HepG2 (cell line): ENCODE measurements around the gene CABLES1. TPM values are rescaled to one million over a fixed set of nuclear protein-coding genes. Genes with fewer than 3 reads are reported as not detected.
A peak's percentile ranks its signal among the peaks of the same experiment; 100 is the strongest.

Experiments used
- AGO1 ChIP-seq: fragments of 200-400 bp; formaldehyde crosslinking; IDR thresholded peaks from 2 replicates; pipeline ENCODE4 v1.6.1; 2017; ENCODE audit warnings: mild to moderate bottlenecking, low read depth, low read length, moderate library complexity; ENCODE audit not compliant: poor library complexity, severe bottlenecking
- EHMT2 ChIP-seq: fragments of 200-600 bp; sonication (generic); IDR thresholded peaks from 2 replicates; pipeline ENCODE4 v1.7.0; 2017; ENCODE audit warnings: antibody characterized with exemption, low read depth, low read length, borderline replicate concordance
- ETV6 ChIP-seq: sonication (generic); formaldehyde crosslinking; conservative IDR thresholded peaks from 2 replicates; pipeline ENCODE4 v1.4.0; 2020; ENCODE audit warnings: missing genetic modification reagents
- GPN1 ChIP-seq: sonication (generic); formaldehyde crosslinking; IDR thresholded peaks from 2 replicates; pipeline ENCODE4 v1.5.1; 2020; ENCODE audit warnings: missing genetic modification reagents, borderline replicate concordance
- GZF1 ChIP-seq: sonication (generic); formaldehyde crosslinking; IDR thresholded peaks from 2 replicates; pipeline ENCODE4 v1.5.1; 2020; ENCODE audit warnings: mild to moderate bottlenecking, missing genetic modification reagents
- KAT2B ChIP-seq: fragments of 150-350 bp; IDR thresholded peaks from 2 replicates; pipeline ENCODE4 v1.6.1; 2014; ENCODE audit warnings: low read depth, low read length, borderline replicate concordance
- MED13 ChIP-seq: sonication (generic); formaldehyde crosslinking; IDR thresholded peaks from 2 replicates; pipeline ENCODE4 v1.5.0; 2020; ENCODE audit warnings: missing genetic modification reagents
- RBM22 ChIP-seq: fragments of 200-400 bp; formaldehyde crosslinking; optimal IDR thresholded peaks from 2 replicates; pipeline ENCODE3; 2017; ENCODE audit warnings: mild to moderate bottlenecking, low read length, moderate library complexity
- SATB2 ChIP-seq: sonication (generic); formaldehyde crosslinking; IDR thresholded peaks from 2 replicates; pipeline ENCODE4 v1.5.0; 2020; ENCODE audit warnings: missing genetic modification reagents
- SNAI1 ChIP-seq: sonication (generic); formaldehyde crosslinking; IDR thresholded peaks from 2 replicates; pipeline ENCODE4 v1.5.0; 2020; ENCODE audit warnings: mild to moderate bottlenecking, missing genetic modification reagents, borderline replicate concordance
- SRY ChIP-seq: sonication (generic); formaldehyde crosslinking; IDR thresholded peaks from 2 replicates; pipeline ENCODE4 v1.8.0; 2022; ENCODE audit warnings: mild to moderate bottlenecking, missing genetic modification reagents
- STAT5B ChIP-seq: sonication (generic); formaldehyde crosslinking; IDR thresholded peaks from 2 replicates; pipeline ENCODE4 v1.4.0; 2020; ENCODE audit warnings: missing genetic modification reagents
- ZBTB7B ChIP-seq: sonication (generic); formaldehyde crosslinking; IDR thresholded peaks from 2 replicates; pipeline ENCODE4 v1.4.0; 2020; ENCODE audit warnings: missing genetic modification reagents
- ZC3H4 ChIP-seq: sonication (generic); formaldehyde crosslinking; IDR thresholded peaks from 2 replicates; pipeline ENCODE4 v1.4.0; 2020; ENCODE audit warnings: missing genetic modification reagents, borderline replicate concordance
- ZNF441 ChIP-seq: sonication (generic); formaldehyde crosslinking; IDR thresholded peaks from 2 replicates; pipeline ENCODE4 v1.7.0; 2021; ENCODE audit warnings: missing genetic modification reagents, borderline replicate concordance
- polyA plus RNA-seq, 8 experiments: library from polyadenylated mRNA; depleted of rRNA in 3 of 8; stranded (reverse) in 7 of 8; unstranded in 1 of 8; fragments of >200 nt; fragmentation: Illumina TruSeq in 4 of 8; extraction: Trizol in 4 of 8; gene quantifications; 2 replicates each; pipeline versions ENCODE4 v1.2.1 to v1.2.3, GENCODE V29; 2011 to 2016; ENCODE audit warnings: low read depth in 4 of 8, missing spikeins in 1 of 8, mixed read lengths in 1 of 8; ENCODE audit not compliant: insufficient read depth in 1 of 8
- total RNA-seq, 5 experiments: library from RNA; depleted of rRNA; stranded (reverse); fragments of >200 nt; fragmentation: Illumina TruSeq; extraction: Trizol; gene quantifications; 2 replicates each; pipeline ENCODE4 v1.2.3, GENCODE V29; 2016; ENCODE audit warnings: low read depth in 1 of 5
- TF ChIP-seq, protein P1 (sequence below): sonication (generic); formaldehyde crosslinking; IDR thresholded peaks from 2 replicates; pipeline ENCODE4 v1.9.0; 2022; ENCODE audit warnings: low read depth, missing genetic modification reagents
- TF ChIP-seq, protein P2 (sequence below): sonication (generic); formaldehyde crosslinking; IDR thresholded peaks from 2 replicates; pipeline ENCODE4 v1.5.1; 2020; ENCODE audit warnings: missing genetic modification reagents, mild to moderate bottlenecking, borderline replicate concordance
- TF ChIP-seq, protein P3 (sequence below): sonication (generic); formaldehyde crosslinking; IDR thresholded peaks from 2 replicates; pipeline ENCODE4 v1.8.1; 2023; ENCODE audit warnings: missing genetic modification reagents, inconsistent platforms, borderline replicate concordance
- TF ChIP-seq, protein P4 (sequence below): IDR thresholded peaks from 2 replicates; pipeline ENCODE4 v1.6.1; 2016; ENCODE audit warnings: mild to moderate bottlenecking
- TF ChIP-seq, protein P5 (sequence below): IDR thresholded peaks from 2 replicates; pipeline ENCODE4 v1.6.1; 2012; ENCODE audit warnings: low read length, improper control_type of control experiment

The CABLES1 gene
- total and polyA plus RNA-seq, 2 of the 13 experiments (the other 11 are each of a cell fraction or from before 2014, with no cell fraction given): 14.7 to 25.8 TPM

DNA sequence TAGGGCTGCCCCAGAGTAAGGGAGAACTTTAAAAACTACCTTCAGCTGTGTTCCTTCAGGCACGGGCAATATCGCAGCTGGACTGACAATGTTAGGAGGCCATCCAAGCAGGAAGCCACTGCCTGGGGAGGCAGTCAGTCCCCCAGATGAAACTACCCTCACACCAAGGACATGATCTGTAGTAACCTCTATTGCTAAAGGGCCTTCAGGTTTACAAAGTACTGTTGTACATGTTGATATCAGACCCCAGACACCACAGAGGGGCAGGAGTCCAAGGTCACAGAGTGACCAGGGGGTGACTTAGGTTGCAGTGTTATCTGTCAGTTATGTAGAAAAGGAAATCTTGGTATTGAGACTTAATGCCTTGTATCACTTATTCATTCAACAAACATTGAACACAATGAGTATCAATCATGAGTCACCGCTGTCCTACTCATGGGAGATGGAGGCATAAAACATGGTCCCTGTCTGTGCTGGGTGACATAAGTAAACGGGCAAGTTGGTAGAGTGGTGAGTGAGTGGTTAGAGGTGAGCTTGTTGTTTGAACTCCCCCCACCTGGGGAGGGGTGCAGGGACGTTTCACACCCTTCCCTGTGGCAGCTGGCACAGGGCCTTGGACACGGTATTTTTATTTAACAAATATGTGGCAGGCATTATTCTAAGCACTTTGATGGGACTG is 7.1 kb downstream of the CABLES1 start (continued):
- TF ChIP-seq ZBTB7B (CRISPR knock-in tag): peak; percentile 50; the same call in 1 of the 2 replicates
- TF ChIP-seq, protein P1, sequence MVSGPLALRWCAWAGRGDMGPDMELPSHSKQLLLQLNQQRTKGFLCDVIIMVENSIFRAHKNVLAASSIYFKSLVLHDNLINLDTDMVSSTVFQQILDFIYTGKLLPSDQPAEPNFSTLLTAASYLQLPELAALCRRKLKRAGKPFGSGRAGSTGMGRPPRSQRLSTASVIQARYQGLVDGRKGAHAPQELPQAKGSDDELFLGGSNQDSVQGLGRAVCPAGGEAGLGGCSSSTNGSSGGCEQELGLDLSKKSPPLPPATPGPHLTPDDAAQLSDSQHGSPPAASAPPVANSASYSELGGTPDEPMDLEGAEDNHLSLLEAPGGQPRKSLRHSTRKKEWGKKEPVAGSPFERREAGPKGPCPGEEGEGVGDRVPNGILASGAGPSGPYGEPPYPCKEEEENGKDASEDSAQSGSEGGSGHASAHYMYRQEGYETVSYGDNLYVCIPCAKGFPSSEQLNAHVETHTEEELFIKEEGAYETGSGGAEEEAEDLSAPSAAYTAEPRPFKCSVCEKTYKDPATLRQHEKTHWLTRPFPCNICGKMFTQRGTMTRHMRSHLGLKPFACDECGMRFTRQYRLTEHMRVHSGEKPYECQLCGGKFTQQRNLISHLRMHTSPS (CRISPR knock-in tag): no peak
- TF ChIP-seq GPN1 (CRISPR knock-in tag): no peak
- TF ChIP-seq ZC3H4 (CRISPR knock-in tag): peak; percentile 85
- TF ChIP-seq, protein P2, sequence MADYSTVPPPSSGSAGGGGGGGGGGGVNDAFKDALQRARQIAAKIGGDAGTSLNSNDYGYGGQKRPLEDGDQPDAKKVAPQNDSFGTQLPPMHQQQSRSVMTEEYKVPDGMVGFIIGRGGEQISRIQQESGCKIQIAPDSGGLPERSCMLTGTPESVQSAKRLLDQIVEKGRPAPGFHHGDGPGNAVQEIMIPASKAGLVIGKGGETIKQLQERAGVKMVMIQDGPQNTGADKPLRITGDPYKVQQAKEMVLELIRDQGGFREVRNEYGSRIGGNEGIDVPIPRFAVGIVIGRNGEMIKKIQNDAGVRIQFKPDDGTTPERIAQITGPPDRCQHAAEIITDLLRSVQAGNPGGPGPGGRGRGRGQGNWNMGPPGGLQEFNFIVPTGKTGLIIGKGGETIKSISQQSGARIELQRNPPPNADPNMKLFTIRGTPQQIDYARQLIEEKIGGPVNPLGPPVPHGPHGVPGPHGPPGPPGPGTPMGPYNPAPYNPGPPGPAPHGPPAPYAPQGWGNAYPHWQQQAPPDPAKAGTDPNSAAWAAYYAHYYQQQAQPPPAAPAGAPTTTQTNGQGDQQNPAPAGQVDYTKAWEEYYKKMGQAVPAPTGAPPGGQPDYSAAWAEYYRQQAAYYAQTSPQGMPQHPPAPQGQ: no peak
- no peak for TF ChIP-seq SATB2 (CRISPR knock-in tag)
- TF ChIP-seq KAT2B: no peak
- TF ChIP-seq, protein P3, sequence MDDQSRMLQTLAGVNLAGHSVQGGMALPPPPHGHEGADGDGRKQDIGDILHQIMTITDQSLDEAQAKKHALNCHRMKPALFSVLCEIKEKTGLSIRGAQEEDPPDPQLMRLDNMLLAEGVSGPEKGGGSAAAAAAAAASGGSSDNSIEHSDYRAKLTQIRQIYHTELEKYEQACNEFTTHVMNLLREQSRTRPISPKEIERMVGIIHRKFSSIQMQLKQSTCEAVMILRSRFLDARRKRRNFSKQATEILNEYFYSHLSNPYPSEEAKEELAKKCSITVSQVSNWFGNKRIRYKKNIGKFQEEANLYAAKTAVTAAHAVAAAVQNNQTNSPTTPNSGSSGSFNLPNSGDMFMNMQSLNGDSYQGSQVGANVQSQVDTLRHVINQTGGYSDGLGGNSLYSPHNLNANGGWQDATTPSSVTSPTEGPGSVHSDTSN (CRISPR knock-in tag): no peak
- no peak for TF ChIP-seq AGO1
- TF ChIP-seq EHMT2: no peak
- no peak for TF ChIP-seq MED13
- no peak for TF ChIP-seq ETV6 (CRISPR knock-in tag)
- TF ChIP-seq, protein P4, sequence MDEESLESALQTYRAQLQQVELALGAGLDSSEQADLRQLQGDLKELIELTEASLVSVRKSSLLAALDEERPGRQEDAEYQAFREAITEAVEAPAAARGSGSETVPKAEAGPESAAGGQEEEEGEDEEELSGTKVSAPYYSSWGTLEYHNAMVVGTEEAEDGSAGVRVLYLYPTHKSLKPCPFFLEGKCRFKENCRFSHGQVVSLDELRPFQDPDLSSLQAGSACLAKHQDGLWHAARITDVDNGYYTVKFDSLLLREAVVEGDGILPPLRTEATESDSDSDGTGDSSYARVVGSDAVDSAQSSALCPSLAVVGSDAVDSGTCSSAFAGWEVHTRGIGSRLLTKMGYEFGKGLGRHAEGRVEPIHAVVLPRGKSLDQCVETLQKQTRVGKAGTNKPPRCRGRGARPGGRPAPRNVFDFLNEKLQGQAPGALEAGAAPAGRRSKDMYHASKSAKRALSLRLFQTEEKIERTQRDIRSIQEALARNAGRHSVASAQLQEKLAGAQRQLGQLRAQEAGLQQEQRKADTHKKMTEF (CRISPR knock-in tag): no peak; the same call in 1 of the 2 replicates
- TF ChIP-seq ZNF441: no peak
- TF ChIP-seq SNAI1 (CRISPR knock-in tag): no peak
- TF ChIP-seq RBM22: no peak
- no peak for TF ChIP-seq STAT5B (CRISPR knock-in tag)
- no peak for TF ChIP-seq GZF1
- TF ChIP-seq SRY (CRISPR knock-in tag): no peak
- TF ChIP-seq, protein P5, sequence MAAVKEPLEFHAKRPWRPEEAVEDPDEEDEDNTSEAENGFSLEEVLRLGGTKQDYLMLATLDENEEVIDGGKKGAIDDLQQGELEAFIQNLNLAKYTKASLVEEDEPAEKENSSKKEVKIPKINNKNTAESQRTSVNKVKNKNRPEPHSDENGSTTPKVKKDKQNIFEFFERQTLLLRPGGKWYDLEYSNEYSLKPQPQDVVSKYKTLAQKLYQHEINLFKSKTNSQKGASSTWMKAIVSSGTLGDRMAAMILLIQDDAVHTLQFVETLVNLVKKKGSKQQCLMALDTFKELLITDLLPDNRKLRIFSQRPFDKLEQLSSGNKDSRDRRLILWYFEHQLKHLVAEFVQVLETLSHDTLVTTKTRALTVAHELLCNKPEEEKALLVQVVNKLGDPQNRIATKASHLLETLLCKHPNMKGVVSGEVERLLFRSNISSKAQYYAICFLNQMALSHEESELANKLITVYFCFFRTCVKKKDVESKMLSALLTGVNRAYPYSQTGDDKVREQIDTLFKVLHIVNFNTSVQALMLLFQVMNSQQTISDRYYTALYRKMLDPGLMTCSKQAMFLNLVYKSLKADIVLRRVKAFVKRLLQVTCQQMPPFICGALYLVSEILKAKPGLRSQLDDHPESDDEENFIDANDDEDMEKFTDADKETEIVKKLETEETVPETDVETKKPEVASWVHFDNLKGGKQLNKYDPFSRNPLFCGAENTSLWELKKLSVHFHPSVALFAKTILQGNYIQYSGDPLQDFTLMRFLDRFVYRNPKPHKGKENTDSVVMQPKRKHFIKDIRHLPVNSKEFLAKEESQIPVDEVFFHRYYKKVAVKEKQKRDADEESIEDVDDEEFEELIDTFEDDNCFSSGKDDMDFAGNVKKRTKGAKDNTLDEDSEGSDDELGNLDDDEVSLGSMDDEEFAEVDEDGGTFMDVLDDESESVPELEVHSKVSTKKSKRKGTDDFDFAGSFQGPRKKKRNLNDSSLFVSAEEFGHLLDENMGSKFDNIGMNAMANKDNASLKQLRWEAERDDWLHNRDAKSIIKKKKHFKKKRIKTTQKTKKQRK: no peak
